HEK293 (cell line): ENCODE measurements around the gene PKP3.

Experiments used
- CTCF ChIA-PET: fragments of 350-600 bp; formaldehyde crosslinking; extraction: SDS; loops from one replicate; lab custom pipeline; 2021; ENCODE audit warnings: antibody characterized with exemption; lab: Yijun Ruan, JAX
- POLR2A ChIA-PET: fragments of 300-600 bp; formaldehyde crosslinking; extraction: SDS; loops from one replicate; lab custom pipeline; 2020; ENCODE audit warnings: antibody characterized with exemption, inconsistent platforms; lab: Yijun Ruan, JAX
- H3K27ac ChIP-seq: fragments of 200-500 bp; sonication (Bioruptor generic); 2 replicates; pipeline ENCODE4 v1.5.1; 2014; ENCODE audit warnings: low read depth, low read length, control low read depth, inconsistent platforms; ENCODE audit errors: extremely low read depth
- H3K36me3 ChIP-seq, 2 experiments: fragments of 200-500 bp in 1 of 2; sonication (Bioruptor generic) in 1 of 2; 1 replicate in 1 of 2; 2 replicates in 1 of 2; pipeline ENCODE4 v1.5.1; 2014 to 2017; ENCODE audit warnings: inconsistent platforms in 2 of 2, low read length in 2 of 2; ENCODE audit not compliant: control insufficient read depth in 2 of 2, insufficient read depth in 1 of 2
- H3K4me1 ChIP-seq: fragments of 200-500 bp; sonication (Bioruptor generic); 2 replicates; pipeline ENCODE4 v1.5.1; 2014; ENCODE audit warnings: mild to moderate bottlenecking, low read length, inconsistent platforms; ENCODE audit not compliant: control insufficient read depth, insufficient read depth
- H3K4me3 ChIP-seq: 2 replicates; pipeline ENCODE4 v1.5.1; 2011; ENCODE audit warnings: low read depth, mild to moderate bottlenecking, control low read depth, low read length, moderate library complexity
- H3K9me3 ChIP-seq: fragments of 200-500 bp; sonication (Bioruptor generic); 2 replicates; pipeline ENCODE4 v1.5.1; 2014; ENCODE audit warnings: low read depth, low read length, inconsistent platforms; ENCODE audit not compliant: control insufficient read depth, insufficient read depth
- GLIS1 ChIP-seq: fragments of 450-650 bp; formaldehyde crosslinking; IDR thresholded peaks from 2 replicates; pipeline ENCODE4 v1.5.1; 2016; ENCODE audit warnings: missing biosample characterization, missing genetic modification characterization
- HIC1 ChIP-seq: fragments of 450-650 bp; formaldehyde crosslinking; IDR thresholded peaks from 2 replicates; pipeline ENCODE4 v1.5.1; 2016; ENCODE audit warnings: missing biosample characterization, missing genetic modification characterization
- ZFP69B ChIP-seq: fragments of 450-650 bp; formaldehyde crosslinking; IDR thresholded peaks from 2 replicates; pipeline ENCODE4 v1.5.1; 2016; ENCODE audit warnings: missing biosample characterization, missing genetic modification characterization
- ZIC2 ChIP-seq: fragments of 450-650 bp; formaldehyde crosslinking; IDR thresholded peaks from 2 replicates; pipeline ENCODE4 v1.5.1; 2016; ENCODE audit warnings: missing biosample characterization, missing genetic modification characterization
- ZNF155 ChIP-seq: fragments of 450-650 bp; formaldehyde crosslinking; IDR thresholded peaks from 2 replicates; pipeline ENCODE4 v1.5.1; 2016; ENCODE audit warnings: missing biosample characterization, missing genetic modification characterization
- ZNF16 ChIP-seq: fragments of 450-650 bp; formaldehyde crosslinking; IDR thresholded peaks from 2 replicates; pipeline ENCODE4 v1.5.1; 2016; ENCODE audit warnings: low read depth, missing biosample characterization, missing genetic modification characterization
- ZNF266 ChIP-seq: fragments of 450-650 bp; formaldehyde crosslinking; IDR thresholded peaks from 2 replicates; pipeline ENCODE4 v1.5.1; 2016; ENCODE audit warnings: missing biosample characterization, missing genetic modification characterization, low read depth
- ZNF768 ChIP-seq: fragments of 450-650 bp; formaldehyde crosslinking; IDR thresholded peaks from 2 replicates; pipeline ENCODE4 v1.5.1; 2018; ENCODE audit warnings: missing biosample characterization, mild to moderate bottlenecking, missing genetic modification characterization
- TF ChIP-seq, protein P1 (sequence below): fragments of 450-650 bp; formaldehyde crosslinking; IDR thresholded peaks from 2 replicates; pipeline ENCODE4 v1.5.1; 2016; ENCODE audit warnings: missing biosample characterization, missing genetic modification characterization, borderline replicate concordance

The PKP3 gene

GRCh38 chr11:438101-438844, 44.3 kb downstream of the PKP3 start:
- CTCF ChIA-PET = no interaction called here

DNA sequence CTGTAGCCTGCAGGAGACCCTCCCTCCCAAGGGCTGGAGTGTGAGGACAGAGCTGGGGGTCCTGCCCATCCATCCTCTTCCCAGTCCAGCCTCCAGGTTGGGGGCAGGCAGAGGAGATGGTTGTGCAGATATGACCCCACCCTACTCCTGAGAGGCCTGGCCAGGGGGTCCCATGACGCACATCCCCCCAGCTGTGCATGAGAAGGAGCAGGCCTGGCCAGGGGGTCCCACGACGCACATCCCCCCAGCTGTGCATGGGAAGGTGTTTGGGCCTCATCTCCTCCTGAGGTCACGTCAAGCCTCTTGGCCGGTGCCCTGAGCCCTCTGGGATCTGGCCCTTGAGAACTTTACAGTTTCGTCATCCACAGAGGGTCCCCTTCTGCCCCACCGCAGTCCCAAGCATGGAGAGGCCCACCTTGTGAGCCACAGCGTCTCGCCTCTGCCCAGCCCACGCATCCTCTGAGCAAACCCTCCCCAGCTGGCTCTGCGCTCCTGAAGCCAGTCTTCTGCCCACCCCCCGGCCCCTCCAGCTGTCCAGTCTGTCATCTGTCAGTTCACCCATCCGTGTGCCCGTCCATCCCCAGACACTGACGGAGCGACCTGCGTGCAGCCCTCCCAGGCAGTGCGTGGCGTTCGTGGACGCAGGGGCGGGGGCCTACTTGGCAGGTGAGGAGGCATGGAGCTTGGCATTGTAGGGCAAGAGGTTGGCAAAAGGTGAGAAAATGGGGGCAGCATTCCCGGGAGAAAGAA, 45.5 kb downstream of the PKP3 start:
- H3K27ac ChIP-seq = no peak overlapping the region
- CTCF ChIA-PET = interaction anchor here (0.7 to 1.7 kb wide), 2 partner anchors 9 to 696 kb away, joined by 3 to 7 read pairs; no protein-coding TSS in a partner anchor
- TF ChIP-seq GLIS1 (tag by site-specific recombination) (peak; percentile 97), HIC1 (tag by site-specific recombination) (peak; percentile 53; the same call in 1 of the 2 replicates), ZNF266 (tag by site-specific recombination) (no peak), ZNF155 (tag by site-specific recombination) (no peak), ZIC2 (tag by site-specific recombination) (0 out of 2 replicates have a peak, but pooled peaks have one; percentile 9)
- TF ChIP-seq, all 188 proteins: peak for 3
- no peak overlapping the region for H3K4me3 ChIP-seq
- no peaks in the 10 kb centered on the region for H3K4me1 ChIP-seq
- no peaks in the 10 kb centered on the region for H3K36me3 ChIP-seq
- no peaks in the 10 kb centered on the region for H3K9me3 ChIP-seq
- POLR2A ChIA-PET = no interaction called here

More at GRCh38 chr11:438101-438844, 44.3 kb downstream of the PKP3 start:
- H3K4me3 ChIP-seq = no peak overlapping the region
- H3K9me3 ChIP-seq = no peaks in the 10 kb centered on the region
- POLR2A ChIA-PET = no interaction called here
- no peaks in the 10 kb centered on the region for H3K4me1 ChIP-seq
- no peak overlapping the region for H3K27ac ChIP-seq
- H3K36me3 ChIP-seq = no peaks in the 10 kb centered on the region
- TF ChIP-seq ZNF768 (tag by site-specific recombination) (no peak), ZFP69B (peak; percentile 57; the same call in 1 of the 2 replicates)

GRCh38 chr11:440065-441042, 46.3 kb downstream of the PKP3 start:
- POLR2A ChIA-PET = interaction anchor here (1.3 kb wide), 1 partner anchor 10 kb away, joined by 3 read pairs; the partner anchor contains the start of gene PTDSS2
- Histone ChIP-seq H3K36me3 (no peaks in the 10 kb centered on the region), H3K4me3 (no peak overlapping the region), H3K4me1 (no peaks in the 10 kb centered on the region)
- TF ChIP-seq ZNF16 (tag by site-specific recombination) (peak; percentile 72; the same call in 1 of the 2 replicates), HIC1 (tag by site-specific recombination) (0 out of 2 replicates have a peak, but pooled peaks have one; percentile 4)
- TF ChIP-seq, protein P1, sequence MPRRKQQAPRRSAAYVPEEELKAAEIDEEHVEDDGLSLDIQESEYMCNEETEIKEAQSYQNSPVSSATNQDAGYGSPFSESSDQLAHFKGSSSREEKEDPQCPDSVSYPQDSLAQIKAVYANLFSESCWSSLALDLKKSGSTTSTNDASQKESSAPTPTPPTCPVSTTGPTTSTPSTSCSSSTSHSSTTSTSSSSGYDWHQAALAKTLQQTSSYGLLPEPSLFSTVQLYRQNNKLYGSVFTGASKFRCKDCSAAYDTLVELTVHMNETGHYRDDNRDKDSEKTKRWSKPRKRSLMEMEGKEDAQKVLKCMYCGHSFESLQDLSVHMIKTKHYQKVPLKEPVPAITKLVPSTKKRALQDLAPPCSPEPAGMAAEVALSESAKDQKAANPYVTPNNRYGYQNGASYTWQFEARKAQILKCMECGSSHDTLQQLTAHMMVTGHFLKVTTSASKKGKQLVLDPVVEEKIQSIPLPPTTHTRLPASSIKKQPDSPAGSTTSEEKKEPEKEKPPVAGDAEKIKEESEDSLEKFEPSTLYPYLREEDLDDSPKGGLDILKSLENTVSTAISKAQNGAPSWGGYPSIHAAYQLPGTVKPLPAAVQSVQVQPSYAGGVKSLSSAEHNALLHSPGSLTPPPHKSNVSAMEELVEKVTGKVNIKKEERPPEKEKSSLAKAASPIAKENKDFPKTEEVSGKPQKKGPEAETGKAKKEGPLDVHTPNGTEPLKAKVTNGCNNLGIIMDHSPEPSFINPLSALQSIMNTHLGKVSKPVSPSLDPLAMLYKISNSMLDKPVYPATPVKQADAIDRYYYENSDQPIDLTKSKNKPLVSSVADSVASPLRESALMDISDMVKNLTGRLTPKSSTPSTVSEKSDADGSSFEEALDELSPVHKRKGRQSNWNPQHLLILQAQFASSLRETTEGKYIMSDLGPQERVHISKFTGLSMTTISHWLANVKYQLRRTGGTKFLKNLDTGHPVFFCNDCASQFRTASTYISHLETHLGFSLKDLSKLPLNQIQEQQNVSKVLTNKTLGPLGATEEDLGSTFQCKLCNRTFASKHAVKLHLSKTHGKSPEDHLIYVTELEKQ (tag by site-specific recombination) = no peak
- TF ChIP-seq, all 188 proteins: peak for 2
- no peak overlapping the region for H3K27ac ChIP-seq
- no peaks in the 10 kb centered on the region for H3K9me3 ChIP-seq
- CTCF ChIA-PET = interaction anchor here (0.6 to 1.7 kb wide), 3 partner anchors 8 to 695 kb away, joined by 3 to 7 read pairs (median 3); no protein-coding TSS in a partner anchor
